ENCODE measurements around the gene PTPN11.
A peak's percentile ranks its signal among the peaks of the same experiment; 100 is the strongest.

The PTPN11 gene

DNA sequence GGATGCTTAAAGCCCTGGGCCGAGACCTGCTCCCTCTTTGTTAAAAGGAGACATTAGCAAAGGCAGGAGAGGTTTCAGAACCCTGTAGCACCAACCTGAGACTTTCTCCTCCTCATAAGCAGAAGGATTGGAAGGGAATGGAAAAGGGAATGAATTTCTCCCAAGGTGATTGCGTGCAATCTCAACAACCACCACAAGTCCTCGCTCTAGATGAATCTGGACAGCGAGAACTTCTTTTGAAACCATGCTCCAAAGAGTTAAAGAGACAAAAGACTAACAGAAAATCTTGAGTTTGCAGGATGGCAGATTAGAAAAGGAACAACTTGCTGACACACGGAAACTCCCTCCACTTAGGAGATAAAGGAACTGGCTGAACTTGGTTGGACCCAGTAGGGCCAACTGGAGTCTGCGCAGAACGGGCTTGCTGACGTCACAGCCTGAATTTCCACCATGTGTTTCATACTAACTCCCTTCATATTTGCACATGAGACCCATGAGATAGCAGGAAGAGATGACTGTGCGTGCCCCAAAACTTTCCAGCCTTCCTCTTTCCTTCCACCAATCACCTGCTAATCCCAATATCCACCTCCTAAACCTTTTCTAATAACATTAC, 137.0 kb downstream of the PTPN11 start:
- DNase-seq, result peak; percentile 24

DNA sequence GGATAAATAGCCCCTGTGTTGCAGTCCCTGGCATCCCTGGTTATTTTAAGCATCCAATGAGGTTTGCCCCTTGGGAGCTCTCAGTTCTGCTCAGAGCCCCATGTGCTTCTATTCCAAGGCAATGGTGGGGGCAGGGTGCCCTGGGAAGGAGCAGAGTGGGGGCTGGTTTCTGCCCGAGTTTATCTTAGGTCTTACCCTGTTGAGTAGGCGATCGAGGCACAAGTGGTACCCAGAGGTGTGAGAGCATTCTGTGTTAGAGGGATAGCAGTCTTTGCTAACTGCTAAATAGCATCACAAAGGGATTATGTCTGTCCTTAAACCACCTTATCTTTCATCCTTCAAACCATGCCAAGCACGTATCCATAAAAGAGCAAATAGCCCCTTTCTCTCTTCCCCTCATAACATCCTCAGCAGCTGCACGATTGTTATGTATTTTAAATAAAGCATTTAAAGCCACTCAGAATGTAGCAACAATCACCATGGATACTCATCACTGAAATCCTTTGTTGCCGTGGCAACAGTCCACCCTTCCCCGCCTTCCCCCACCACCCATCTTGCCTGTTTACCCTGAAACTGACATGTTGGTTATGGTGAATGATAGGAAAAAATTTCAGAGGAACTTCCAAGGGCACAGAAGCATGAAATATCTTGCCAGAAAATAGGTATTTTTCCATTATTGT, 139.3 kb downstream of the PTPN11 start:
- no peak for DNase-seq
